Measurements from ENCODE around the gene NEURL3. TPM values are rescaled to one million over a fixed set of nuclear protein-coding genes. Genes with fewer than 3 reads are reported as not detected.

NEURL3 gene
- total RNA-seq, 4 donors from 2014 or later = not detected

DNA sequence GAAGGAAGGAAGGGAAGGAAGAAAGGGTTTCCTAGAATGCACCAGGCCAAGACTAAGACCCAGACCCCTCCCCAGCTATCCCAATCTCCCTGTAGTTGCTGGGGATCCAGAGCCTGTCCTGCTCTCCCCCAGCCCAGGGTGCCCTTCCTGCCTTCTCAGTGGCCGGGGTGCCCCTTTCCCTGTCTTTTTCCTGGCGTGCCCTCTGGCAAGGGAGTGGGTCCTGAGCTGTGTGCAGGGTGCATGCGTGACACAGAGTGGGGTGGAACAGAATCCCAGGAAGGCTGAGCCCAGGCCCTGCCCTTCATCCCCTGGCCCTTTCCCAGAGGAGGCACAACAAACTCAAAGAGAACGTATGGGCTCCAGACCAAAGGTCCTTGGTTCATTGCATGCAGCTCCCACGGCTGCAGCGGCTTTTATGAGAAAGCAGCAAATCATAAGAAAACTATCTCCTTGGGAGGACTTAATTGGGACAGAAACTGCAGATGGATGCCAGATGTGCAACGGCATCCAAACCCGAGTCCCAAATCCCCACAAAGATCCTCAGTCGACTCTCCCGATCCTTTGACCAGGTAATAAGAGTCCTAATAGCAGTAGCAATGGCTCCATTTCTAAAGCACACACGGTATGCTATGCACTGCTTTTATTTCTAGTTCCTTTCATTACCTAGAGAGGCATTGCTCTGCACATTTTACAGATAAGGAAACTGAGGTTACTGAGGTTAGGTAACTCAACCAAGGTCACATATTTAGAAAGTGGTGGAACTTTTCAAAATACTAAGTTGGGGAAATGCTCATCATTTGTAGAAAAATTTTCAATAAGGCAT, 18.7 kb upstream of the NEURL3 start:
- Histone ChIP-seq H3K9me3 (no peaks in the 10 kb centered on the region), H3K36me3 (no peaks in the 10 kb centered on the region), H3K27ac (no peak overlapping the region), H3K4me1 (peaks cover 5 to 25% (median 7%) of the 10 kb centered on the region in 3 donors), H3K4me3 (no peak overlapping the region), H3K27me3 (no peaks in the 10 kb centered on the region)
- ATAC-seq = no peak
- TF ChIP-seq POLR2A (IDR thresholded peaks at IDR 0.05) = no peak
- TF ChIP-seq, protein P1, sequence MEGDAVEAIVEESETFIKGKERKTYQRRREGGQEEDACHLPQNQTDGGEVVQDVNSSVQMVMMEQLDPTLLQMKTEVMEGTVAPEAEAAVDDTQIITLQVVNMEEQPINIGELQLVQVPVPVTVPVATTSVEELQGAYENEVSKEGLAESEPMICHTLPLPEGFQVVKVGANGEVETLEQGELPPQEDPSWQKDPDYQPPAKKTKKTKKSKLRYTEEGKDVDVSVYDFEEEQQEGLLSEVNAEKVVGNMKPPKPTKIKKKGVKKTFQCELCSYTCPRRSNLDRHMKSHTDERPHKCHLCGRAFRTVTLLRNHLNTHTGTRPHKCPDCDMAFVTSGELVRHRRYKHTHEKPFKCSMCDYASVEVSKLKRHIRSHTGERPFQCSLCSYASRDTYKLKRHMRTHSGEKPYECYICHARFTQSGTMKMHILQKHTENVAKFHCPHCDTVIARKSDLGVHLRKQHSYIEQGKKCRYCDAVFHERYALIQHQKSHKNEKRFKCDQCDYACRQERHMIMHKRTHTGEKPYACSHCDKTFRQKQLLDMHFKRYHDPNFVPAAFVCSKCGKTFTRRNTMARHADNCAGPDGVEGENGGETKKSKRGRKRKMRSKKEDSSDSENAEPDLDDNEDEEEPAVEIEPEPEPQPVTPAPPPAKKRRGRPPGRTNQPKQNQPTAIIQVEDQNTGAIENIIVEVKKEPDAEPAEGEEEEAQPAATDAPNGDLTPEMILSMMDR (IDR thresholded peaks at IDR 0.05) = no peak
- no peak for TF ChIP-seq POLR2AphosphoS5 (IDR thresholded peaks at IDR 0.05)
- TF ChIP-seq EP300 (IDR thresholded peaks at IDR 0.05) = no peak
- 32 to 39% methylated on average over 3 to 8 of the region's 11 CpGs for whole genome bisulfite sequencing, 2 donors (ENCODE audit: low coverage in 1 of 2)

DNA sequence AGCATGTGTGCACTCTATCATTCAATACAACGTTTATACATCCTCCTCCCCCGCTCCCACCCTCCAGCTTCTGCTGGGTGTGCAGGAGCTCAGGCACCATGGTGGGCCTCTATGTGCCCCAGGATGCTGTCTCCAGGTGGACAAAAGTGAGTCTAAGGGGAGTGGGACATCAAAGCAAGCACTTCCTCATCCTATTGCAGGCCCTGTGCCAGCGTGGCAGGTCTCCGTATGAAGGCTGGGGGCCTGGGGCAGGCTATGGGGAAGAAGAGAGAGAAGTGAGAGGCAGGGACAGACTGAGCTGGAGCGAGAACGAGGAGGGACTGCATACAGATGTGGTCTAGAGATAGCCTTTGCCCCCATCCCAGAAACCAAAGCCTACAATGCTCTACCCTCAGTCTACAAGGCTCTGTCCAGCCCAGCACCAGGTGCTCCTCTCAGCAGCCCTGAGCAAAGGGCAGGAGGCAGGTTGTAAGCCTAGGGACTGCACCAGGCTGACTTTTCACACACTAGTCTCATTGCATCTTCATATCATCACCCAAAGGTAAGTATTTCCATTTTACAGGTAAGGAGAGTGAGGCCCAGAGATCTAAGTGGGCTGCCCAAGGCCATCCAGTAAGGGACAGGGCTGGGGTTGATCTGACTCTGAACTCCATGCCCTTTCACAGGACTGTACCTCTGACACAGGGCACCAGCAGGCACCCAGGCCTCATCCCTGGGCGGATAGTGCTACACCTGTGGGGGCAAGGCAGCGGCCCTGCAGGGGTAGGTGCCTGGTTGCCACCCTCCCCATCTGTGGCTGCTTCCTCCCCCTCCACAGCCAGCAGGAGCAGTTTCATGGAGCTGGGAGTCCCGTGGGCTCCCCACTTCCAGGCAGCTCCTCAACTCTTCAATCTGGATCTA, 17.4 kb upstream of the NEURL3 start:
- WGBS, 2 donors (ENCODE audit: low coverage in 1 of 2) = 50 to 63% methylated on average over 2 of the region's 9 CpGs
- ATAC-seq = no peak
- Histone ChIP-seq H3K27me3 (no peaks in the 10 kb centered on the region), H3K36me3 (no peaks in the 10 kb centered on the region), H3K9me3 (no peaks in the 10 kb centered on the region), H3K4me1 (peaks cover 0 to 12% (median 0%) of the 10 kb centered on the region in 3 donors), H3K4me3 (no peak overlapping the region), H3K27ac (no peak overlapping the region)
- no peak for TF ChIP-seq EP300 (IDR thresholded peaks at IDR 0.05)
- no peak for TF ChIP-seq POLR2A (IDR thresholded peaks at IDR 0.05)
- TF ChIP-seq, protein P1 (IDR thresholded peaks at IDR 0.05) = no peak
- no peak for TF ChIP-seq POLR2AphosphoS5 (IDR thresholded peaks at IDR 0.05)

DNA sequence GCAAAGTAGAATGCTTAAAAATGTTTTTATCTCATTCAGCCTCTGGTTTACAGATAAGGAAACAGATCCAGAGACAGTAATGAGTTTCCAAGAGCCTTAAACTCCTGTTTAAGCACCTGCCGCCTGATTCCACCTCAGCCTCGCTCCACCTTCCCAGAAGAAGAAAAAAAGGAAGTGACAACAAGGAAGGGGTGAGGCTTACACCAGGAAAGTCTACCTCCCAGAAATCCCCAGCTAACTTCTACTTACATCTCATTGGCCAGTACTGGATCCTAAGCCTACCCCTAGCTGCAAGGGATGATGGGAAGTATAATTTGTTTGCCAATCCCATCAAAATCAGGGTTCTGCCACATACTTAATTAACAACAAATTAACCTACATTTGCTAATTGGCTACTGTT, 16.1 kb upstream of the NEURL3 start:
- H3K4me3 ChIP-seq = no peak overlapping the region
- TF ChIP-seq, protein P1 (IDR thresholded peaks at IDR 0.05) = no peak
- no peak for TF ChIP-seq EP300 (IDR thresholded peaks at IDR 0.05)
- TF ChIP-seq POLR2A (IDR thresholded peaks at IDR 0.05) = no peak
- TF ChIP-seq POLR2AphosphoS5 (IDR thresholded peaks at IDR 0.05) = no peak
- H3K36me3 ChIP-seq = no peaks in the 10 kb centered on the region
- no peaks in the 10 kb centered on the region for H3K4me1 ChIP-seq
- H3K9me3 ChIP-seq = peaks cover 0 to 8% (median 0%) of the 10 kb centered on the region in 3 donors
- WGBS, 2 donors (ENCODE audit: low coverage in 1 of 2) = 67 to 100% methylated on average over 1 to 2 of the region's 2 CpGs
- H3K27ac ChIP-seq = no peak overlapping the region
- H3K27me3 ChIP-seq = no peaks in the 10 kb centered on the region
- no peak for ATAC-seq

DNA sequence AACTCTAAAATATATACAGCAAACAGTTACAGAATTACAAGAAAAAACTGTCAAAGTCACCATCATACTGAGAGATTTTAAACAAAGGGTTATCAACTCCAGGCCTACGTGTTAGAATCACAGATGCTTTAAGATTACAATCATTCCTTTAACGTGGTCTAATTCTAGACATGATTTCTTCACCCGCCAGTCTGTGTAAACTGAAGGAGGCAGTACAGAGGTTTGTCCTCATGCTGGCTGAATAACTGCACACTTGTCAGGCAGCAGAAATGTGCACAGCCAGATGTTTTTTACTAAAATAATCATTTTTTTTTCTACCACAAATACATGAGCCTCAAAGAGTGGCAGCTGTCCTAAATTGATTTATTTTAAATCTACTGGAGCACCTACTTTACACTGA, 15.5 kb upstream of the NEURL3 start:
- WGBS, 2 donors (ENCODE audit: low coverage in 1 of 2) = 40 to 51% methylated on average over 3 of the region's 3 CpGs
- H3K36me3 ChIP-seq = no peaks in the 10 kb centered on the region
- H3K4me1 ChIP-seq = no peaks in the 10 kb centered on the region
- H3K4me3 ChIP-seq = no peak overlapping the region
- no peak for TF ChIP-seq POLR2AphosphoS5 (IDR thresholded peaks at IDR 0.05)
- no peak for TF ChIP-seq EP300 (IDR thresholded peaks at IDR 0.05)
- no peak for TF ChIP-seq POLR2A (IDR thresholded peaks at IDR 0.05)
- TF ChIP-seq, protein P1 (IDR thresholded peaks at IDR 0.05) = no peak
- no peak for ATAC-seq
- H3K27ac ChIP-seq = no peak overlapping the region
- H3K27me3 ChIP-seq = no peaks in the 10 kb centered on the region
- peaks cover 0 to 8% (median 0%) of the 10 kb centered on the region in 3 donors for H3K9me3 ChIP-seq

Data from gastroesophageal sphincter (tissue), 4 donors.